GM23338 (cell line): ENCODE results near the gene FRAS1. TPM values are rescaled to one million over a fixed set of nuclear protein-coding genes. Genes with fewer than 3 reads are reported as not detected.

Experiments used
- ATAC-seq: fragments of 200-7000 bp; cut with Tn5 transposase; 3 replicates; pipeline ENCODE4 v1.9.1; 2020
- DNase-seq: peaks from one replicate; pipeline ENCODE4 v3.0.0-alpha.2; 2015; ENCODE audit warnings: low spot score
- H2AFZ ChIP-seq: fragments of 200-600 bp; sonication (generic); 2 replicates; pipeline ENCODE4 v1.8.0; 2016; ENCODE audit warnings: antibody characterized with exemption, mild to moderate bottlenecking, moderate library complexity
- H3F3A ChIP-seq: fragments of 200-600 bp; sonication (generic); replicated peaks from 2 replicates; pipeline ENCODE4 v1.8.0; 2017; ENCODE audit warnings: antibody characterized with exemption, mixed run types, low read depth
- H3K27ac ChIP-seq: fragments of 200-600 bp; sonication (generic); 2 replicates; pipeline ENCODE4 v1.6.1; 2016; ENCODE audit warnings: low read depth
- H3K27me3 ChIP-seq: fragments of 200-600 bp; sonication (generic); 2 replicates; pipeline ENCODE4 v1.8.0; 2016; ENCODE audit warnings: mild to moderate bottlenecking, mixed run types, moderate library complexity; ENCODE audit not compliant: insufficient read depth
- H3K36me3 ChIP-seq: fragments of 200-600 bp; sonication (generic); 2 replicates; pipeline ENCODE4 v1.8.0; 2016; ENCODE audit warnings: mild to moderate bottlenecking; ENCODE audit not compliant: insufficient read depth
- H3K4me1 ChIP-seq: fragments of 200-600 bp; sonication (generic); 2 replicates; pipeline ENCODE4 v1.8.0; 2016; ENCODE audit warnings: mild to moderate bottlenecking, moderate library complexity; ENCODE audit not compliant: insufficient read depth
- H3K4me2 ChIP-seq: fragments of 200-600 bp; sonication (generic); 2 replicates; pipeline ENCODE4 v1.7.1; 2017; ENCODE audit warnings: mixed run types
- H3K4me3 ChIP-seq: fragments of 200-600 bp; sonication (generic); 2 replicates; pipeline ENCODE4 v1.6.1; 2016; ENCODE audit warnings: mixed run types
- H3K79me2 ChIP-seq: fragments of 200-600 bp; sonication (generic); replicated peaks from 2 replicates; pipeline ENCODE4 v1.8.0; 2017; ENCODE audit warnings: mild to moderate bottlenecking; ENCODE audit not compliant: insufficient read depth
- H3K9me2 ChIP-seq: fragments of 200-600 bp; sonication (generic); 2 replicates; pipeline ENCODE4 v1.8.0; 2017; ENCODE audit not compliant: insufficient read depth
- H4K20me1 ChIP-seq: fragments of 200-600 bp; sonication (generic); replicated peaks from 2 replicates; pipeline ENCODE4 v1.8.0; 2017; ENCODE audit warnings: mild to moderate bottlenecking; ENCODE audit not compliant: insufficient read depth
- H3K27ac Mint-ChIP-seq: 2 replicates; pipeline ENCODE4 v1.8.0; 2020; ENCODE audit warnings: inconsistent platforms, mild to moderate bottlenecking, moderate library complexity, mixed read lengths
- H3K27me3 Mint-ChIP-seq: 3 replicates; pipeline ENCODE4 v1.8.0; 2022; ENCODE audit warnings: low read depth, mild to moderate bottlenecking, moderate library complexity, mixed read lengths, inconsistent platforms; ENCODE audit not compliant: insufficient read depth, poor library complexity
- H3K36me3 Mint-ChIP-seq: 3 replicates; pipeline ENCODE4 v1.8.0; 2021; ENCODE audit warnings: low read depth, mild to moderate bottlenecking, inconsistent platforms, moderate library complexity, mixed read lengths
- H3K4me1 Mint-ChIP-seq: 3 replicates; pipeline ENCODE4 v1.8.0; 2020; ENCODE audit warnings: mild to moderate bottlenecking, inconsistent platforms, mixed read lengths
- H3K4me3 Mint-ChIP-seq: 3 replicates; pipeline ENCODE4 v1.8.0; 2021; ENCODE audit warnings: moderate library complexity, mild to moderate bottlenecking, inconsistent platforms, mixed read lengths
- H3K9me3 Mint-ChIP-seq: 3 replicates; pipeline ENCODE4 v1.8.0; 2020; ENCODE audit warnings: moderate library complexity, mild to moderate bottlenecking, inconsistent platforms, mixed read lengths
- CREB1 ChIP-seq: fragments of 250-450 bp; sonication (Bioruptor Pico); IDR thresholded peaks from 2 replicates; pipeline ENCODE4 v1.5.0; 2020; ENCODE audit warnings: low read depth, mild to moderate bottlenecking, moderate library complexity
- CTCF ChIP-seq, 2 experiments: fragments of 200-600 bp in 1 of 2; sonication (generic) in 1 of 2; conservative IDR thresholded peaks; 2 replicates each; pipeline versions ENCODE4 v1.5.1 to v1.6.1; 2016 to 2017; ENCODE audit warnings: antibody characterized with exemption in 2 of 2, low read depth in 2 of 2, mild to moderate bottlenecking in 2 of 2, moderate library complexity in 1 of 2
- ETS1 ChIP-seq: IDR thresholded peaks from 2 replicates; pipeline ENCODE4 v1.6.1; 2016; ENCODE audit warnings: antibody characterized with exemption
- EZH2 ChIP-seq: fragments of 200-600 bp; sonication (generic); IDR thresholded peaks from one replicate; pipeline ENCODE4 v1.8.0; 2017; ENCODE audit warnings: antibody characterized with exemption, mild to moderate bottlenecking, low read depth; ENCODE audit not compliant: unreplicated experiment
- EZH2phosphoT487 ChIP-seq: fragments of 200-600 bp; sonication (generic); IDR thresholded peaks from one replicate; pipeline ENCODE4 v1.8.1; 2018; ENCODE audit warnings: antibody characterized with exemption; ENCODE audit not compliant: unreplicated experiment
- JUNB ChIP-seq: IDR thresholded peaks from one replicate; pipeline ENCODE4 v1.6.1; 2016; ENCODE audit warnings: antibody characterized with exemption; ENCODE audit not compliant: unreplicated experiment
- NANOG ChIP-seq: IDR thresholded peaks from 2 replicates; pipeline ENCODE4 v1.6.1; 2016; ENCODE audit warnings: antibody characterized with exemption, borderline replicate concordance
- POLR2AphosphoS5 ChIP-seq: IDR thresholded peaks from 2 replicates; pipeline ENCODE4 v1.6.1; 2016; ENCODE audit warnings: antibody characterized with exemption, low read depth
- STAT1 ChIP-seq: IDR thresholded peaks from one replicate; pipeline ENCODE4 v1.6.1; 2016; ENCODE audit warnings: antibody characterized with exemption; ENCODE audit not compliant: unreplicated experiment
- ZNF114 ChIP-seq: fragments of 250-450 bp; sonication (Bioruptor Pico); IDR thresholded peaks from 2 replicates; pipeline ENCODE4 v1.5.0; 2020; ENCODE audit warnings: mild to moderate bottlenecking, moderate library complexity
- ZNF331 ChIP-seq: fragments of 250-450 bp; sonication (Bioruptor Pico); IDR thresholded peaks from 2 replicates; pipeline ENCODE4 v1.5.0; 2020; ENCODE audit warnings: low read depth, mild to moderate bottlenecking, moderate library complexity
- ZNF462 ChIP-seq: fragments of 250-450 bp; sonication (Bioruptor Pico); IDR thresholded peaks from 2 replicates; pipeline ENCODE4 v1.5.0; 2020; ENCODE audit warnings: mild to moderate bottlenecking, moderate library complexity
- polyA plus RNA-seq: library from polyadenylated mRNA; unstranded; fragments of >200 nt; fragmentation: Nextera tagmentation; extraction: Ambion mirVana; gene quantifications from 2 replicates; pipeline ENCODE4 v1.2.1, GENCODE V29; 2016
- total RNA-seq: library from RNA; depleted of rRNA; stranded (reverse); fragments of >200 nt; shearing (Covaris generic); gene quantifications from 2 replicates; pipeline ENCODE4 v1.2.3, GENCODE V29; 2014

FRAS1 gene
- total and polyA plus RNA-seq, 2 experiments from 2014 or later, result 12.4 to 108 TPM

GRCh38 chr4:78533854-78534253, 476.7 kb downstream of the FRAS1 start:
- H3K27ac Mint-ChIP-seq, result peak overlapping the region; percentile 76; the same call in 1 of the 2 replicates
- no peaks in the 10 kb centered on the region for H4K20me1 ChIP-seq
- peaks cover 4% of the 10 kb centered on the region; the same call in 1 of the 2 replicates for H3K36me3 ChIP-seq
- TF ChIP-seq STAT1 (no peak), ZNF462 (CRISPR knock-in tag) (no peak), CTCF (conservative IDR thresholded peaks at IDR 0.05; ENCODE audit: low read depth in 2 of 2) (no peak), EZH2phosphoT487 (no peak), ZNF331 (CRISPR knock-in tag) (no peak), POLR2AphosphoS5 (no peak), EZH2 (no peak), ZNF114 (CRISPR knock-in tag) (no peak), ETS1 (no peak), CREB1 (no peak), JUNB (no peak), NANOG (no peak)
- no peak overlapping the region for H3K27ac ChIP-seq
- H3K4me1 Mint-ChIP-seq, result no peaks in the 10 kb centered on the region
- no peaks in the 10 kb centered on the region for H3K9me2 ChIP-seq
- no peak overlapping the region for H3K4me2 ChIP-seq
- ATAC-seq (no peak), DNase-seq (no peak)
- H2AFZ ChIP-seq, result no peak overlapping the region
- H3K79me2 ChIP-seq, result no peaks in the 10 kb centered on the region
- H3K36me3 Mint-ChIP-seq, result peaks cover 27% of the 10 kb centered on the region; the same call in 2 of the 3 replicates
- H3F3A ChIP-seq, result no peaks in the 10 kb centered on the region
- H3K4me3 ChIP-seq, result no peak overlapping the region
- H3K4me1 ChIP-seq, result no peaks in the 10 kb centered on the region
- no peak overlapping the region for H3K4me3 Mint-ChIP-seq
- H3K27me3 Mint-ChIP-seq, result no peaks in the 10 kb centered on the region
- H3K27me3 ChIP-seq, result no peaks in the 10 kb centered on the region
- H3K9me3 Mint-ChIP-seq, result no peaks in the 10 kb centered on the region
